GM10266 (cell line): Measurements from ENCODE around the gene THSD7B.

Experiments used
- DNase-seq: peaks from one replicate; pipeline ENCODE4 v3.0.0; 2012; ENCODE audit errors: extremely low spot score
- CTCF ChIP-seq: IDR thresholded peaks from 2 replicates; pipeline ENCODE4 v1.5.1; 2012; ENCODE audit warnings: mild to moderate bottlenecking, low read depth; ENCODE audit not compliant: control insufficient read depth, insufficient read depth; ENCODE audit errors: missing control alignments

Gene THSD7B

GRCh38 chr2:137348301-137348700, 583.0 kb downstream of the THSD7B start:
- no peak for TF ChIP-seq CTCF
- no peak for DNase-seq

- TF ChIP-seq CTCF = no peak
- no peak for DNase-seq
Measured at GRCh38 chr2:137357634-137358033, 592.3 kb downstream of the THSD7B start.

- TF ChIP-seq CTCF = no peak
- DNase-seq = no peak
Measured at GRCh38 chr2:137367361-137367760, 602.0 kb downstream of the THSD7B start.

GRCh38 chr2:137369106-137369505, 603.8 kb downstream of the THSD7B start:
- DNase-seq = no peak
- no peak for TF ChIP-seq CTCF

- DNase-seq = no peak
- no peak for TF ChIP-seq CTCF
Measured at GRCh38 chr2:137379186-137379585, 613.8 kb downstream of the THSD7B start.

- TF ChIP-seq CTCF = no peak
- DNase-seq = no peak
Measured at GRCh38 chr2:137380610-137381009, 615.3 kb downstream of the THSD7B start.

GRCh38 chr2:137381731-137382130, 616.4 kb downstream of the THSD7B start:
- no peak for TF ChIP-seq CTCF

More at GRCh38 chr2:137381731-137382130, 616.4 kb downstream of the THSD7B start:
- DNase-seq = no peak
